B cell (primary cell): ENCODE measurements around the gene SLC22A15. TPM values are rescaled to one million over a fixed set of nuclear protein-coding genes. Genes with fewer than 3 reads are reported as not detected.

Source experiments
- ATAC-seq: fragments of 200-7000 bp; cut with Tn5 transposase; one replicate; pipeline ENCODE4 v1.10.0; 2021; ENCODE audit warnings: low read depth, mild to moderate bottlenecking, moderate number of reproducible peaks, moderate library complexity
- CTCF ChIA-PET: fragments of 350-600 bp; sonication (Branson Sonifier 250); formaldehyde crosslinking; loops from one replicate; lab custom pipeline; 2021; ENCODE audit warnings: antibody characterized with exemption, inconsistent platforms; lab: Charles Lee
- POLR2A ChIA-PET: fragments of 350-600 bp; sonication (Branson Sonifier 250); formaldehyde crosslinking; loops from one replicate; lab custom pipeline; 2021; ENCODE audit warnings: antibody characterized with exemption; lab: Charles Lee
- DNase-seq: peaks from one replicate; pipeline ENCODE4 v3.0.0; 2013
- H2AFZ ChIP-seq: 2 replicates; pipeline ENCODE4 v1.6.1; 2012; ENCODE audit warnings: mild to moderate bottlenecking, low read depth, low read length; ENCODE audit not compliant: insufficient read depth, poor library complexity, severe bottlenecking
- H3K27ac ChIP-seq, 2 donors: 1 replicate in 1 of 2; 2 replicates in 1 of 2; pipeline ENCODE4 v1.5.1; 2012 to 2013; ENCODE audit warnings: low read length in 2 of 2, mild to moderate bottlenecking in 2 of 2, moderate library complexity in 1 of 2
- H3K27me3 ChIP-seq, 4 experiments: fragments of 200-600 bp in 1 of 4; sonication (generic) in 1 of 4; replicated peaks in 1 of 4; 1 replicate in 2 of 4; 2 replicates in 2 of 4; pipeline versions ENCODE4 v1.6.1 to v1.7.0; 2013 to 2016; ENCODE audit warnings: low read length in 3 of 4, mild to moderate bottlenecking in 2 of 4, mixed read lengths in 1 of 4, moderate library complexity in 1 of 4; ENCODE audit not compliant: insufficient read depth in 4 of 4, control insufficient read depth in 3 of 4; ENCODE audit errors: control extremely low read depth in 1 of 4
- H3K36me3 ChIP-seq, 2 experiments: replicated peaks in 1 of 2; 1 replicate in 1 of 2; 2 replicates in 1 of 2; pipeline versions ENCODE4 v1.6.1 to v1.7.1; 2013; ENCODE audit warnings: low read length in 1 of 2; ENCODE audit not compliant: insufficient read depth in 2 of 2, control insufficient read depth in 1 of 2; ENCODE audit errors: control extremely low read depth in 1 of 2, extremely low read depth in 1 of 2
- H3K4me1 ChIP-seq, 2 donors: fragments of 200-600 bp in 1 of 2; sonication (generic) in 1 of 2; 1 replicate in 1 of 2; 2 replicates in 1 of 2; pipeline versions ENCODE4 v1.5.1 to v1.6.1; 2013 to 2017; ENCODE audit warnings: low read length in 2 of 2; ENCODE audit not compliant: control insufficient read depth in 2 of 2, insufficient read depth in 2 of 2
- H3K4me2 ChIP-seq: replicated peaks from 2 replicates; pipeline ENCODE3; 2012; ENCODE audit warnings: mild to moderate bottlenecking, low read depth, low read length; ENCODE audit not compliant: poor library complexity, severe bottlenecking
- H3K4me3 ChIP-seq, 5 experiments: fragments of 200-600 bp in 1 of 5; sonication (generic) in 1 of 5; 1 replicate in 3 of 5; 2 replicates in 2 of 5; pipeline versions ENCODE4 v1.5.1 to v1.7.0; 2011 to 2016; ENCODE audit warnings: low read length in 4 of 5, mild to moderate bottlenecking in 4 of 5, low read depth in 2 of 5, control low read depth in 1 of 5, moderate library complexity in 1 of 5; ENCODE audit not compliant: insufficient read depth in 1 of 5; ENCODE audit errors: control extremely low read depth in 1 of 5, extremely low read depth in 1 of 5
- H3K79me2 ChIP-seq: fragments of 200-600 bp; sonication (generic); one replicate; pipeline ENCODE4 v1.6.0; 2016; ENCODE audit warnings: low read length; ENCODE audit not compliant: control insufficient read depth, insufficient read depth
- H3K9ac ChIP-seq: fragments of 200-600 bp; sonication (generic); 2 replicates; pipeline ENCODE4 v1.6.1; 2017; ENCODE audit warnings: mild to moderate bottlenecking, low read length, moderate library complexity
- H3K9me3 ChIP-seq, 3 donors: one replicate each; pipeline versions ENCODE4 v1.6.1 to v1.7.1; 2013; ENCODE audit warnings: low read length in 2 of 3; ENCODE audit not compliant: control insufficient read depth in 2 of 3, insufficient read depth in 1 of 3; ENCODE audit errors: control extremely low read depth in 1 of 3
- H4K20me1 ChIP-seq: 2 replicates; pipeline ENCODE4 v1.6.0; 2012; ENCODE audit warnings: mild to moderate bottlenecking, low read length; ENCODE audit not compliant: insufficient read depth, control insufficient read depth, poor library complexity, severe bottlenecking
- H3K27ac Mint-ChIP-seq: one replicate; pipeline ENCODE4 v1.8.0; 2021; ENCODE audit warnings: mixed read lengths
- H3K27me3 Mint-ChIP-seq: one replicate; pipeline ENCODE4 v1.8.0; 2021; ENCODE audit warnings: mixed read lengths
- H3K4me1 Mint-ChIP-seq: one replicate; pipeline ENCODE4 v1.8.0; 2021; ENCODE audit warnings: mixed read lengths
- H3K4me3 Mint-ChIP-seq: one replicate; pipeline ENCODE4 v1.8.0; 2021; ENCODE audit warnings: mixed read lengths
- H3K9me3 Mint-ChIP-seq: one replicate; pipeline ENCODE4 v1.8.0; 2022; ENCODE audit warnings: mixed read lengths; ENCODE audit not compliant: insufficient read depth
- CTCF ChIP-seq: fragments of 200-600 bp; IDR thresholded peaks from one replicate; pipeline ENCODE4 v1.8.0; 2022; ENCODE audit warnings: antibody characterized with exemption, mild to moderate bottlenecking
- EZH2 ChIP-seq: IDR thresholded peaks from 2 replicates; pipeline ENCODE4 v1.6.1; 2012; ENCODE audit warnings: borderline replicate concordance, low read depth, mild to moderate bottlenecking, moderate library complexity, low read length; ENCODE audit not compliant: insufficient read depth, poor library complexity, severe bottlenecking
- WGBS: methylation state at CpG from one replicate; pipeline ENCODE4 v1.1.5; 2013; ENCODE audit warnings: missing lambda C conversion rate; ENCODE audit not compliant: insufficient coverage; 5-methylcytosine and 5-hydroxymethylcytosine counted together
- intact Hi-C: fragments of 100-400 bp; cut with micrococcal nuclease; formaldehyde crosslinking; loops from one replicate; pipeline ENCODE4 v1.10.0; 2022
- polyA plus RNA-seq: library from polyadenylated mRNA; depleted of rRNA; stranded (reverse); fragments of >200 nt; gene quantifications from 2 replicates; pipeline ENCODE4 v1.2.3, GENCODE V29; 2012
- total RNA-seq, 2 donors: library from RNA; stranded (reverse); fragments of 120-200 nt in 1 of 2; gene quantifications; 1 replicate in 1 of 2; 2 replicates in 1 of 2; pipeline versions ENCODE4 v1.2.3 to v1.2.4, GENCODE V29; 2013 to 2022

Gene SLC22A15
- total and polyA plus RNA-seq, 2 donors (not counting 1 experiment from before 2014, with no cell fraction given) = 3.9 to 7.5 TPM

- Mint-ChIP-seq H3K9me3 (no peaks in the 10 kb centered on the region), H3K27me3 (peaks cover 4% of the 10 kb centered on the region), H3K4me1 (peaks cover 15% of the 10 kb centered on the region), H3K27ac (no peak overlapping the region), H3K4me3 (no peak overlapping the region)
- Histone ChIP-seq H2AFZ (no peak overlapping the region), H3K4me2 (no peak overlapping the region), H3K4me1 (peaks cover 4 to 12% of the 10 kb centered on the region in 2 donors), H3K27ac (no peak overlapping the region), H3K79me2 (no peaks in the 10 kb centered on the region), H3K9ac (no peak overlapping the region), H3K4me3 (no peak overlapping the region), H3K36me3 (no peaks in the 10 kb centered on the region), H4K20me1 (no peaks in the 10 kb centered on the region), H3K27me3 (peaks cover 0 to 18% (median 3%) of the 10 kb centered on the region in 4 experiments), H3K9me3 (no peaks in the 10 kb centered on the region)
- no peak for DNase-seq
- ChIA-PET CTCF (no interaction called here), POLR2A (no interaction called here)
- WGBS = no CpG with 5 or more reads among the region's 1 CpG
- TF ChIP-seq CTCF = no peak
- TF ChIP-seq EZH2 = no peak
- intact Hi-C loops = no loop called here
- ATAC-seq = no peak
These were observed 3.2 kb upstream of the SLC22A15 start for GRCh38 chr1:115973154-115973553.

- Histone ChIP-seq H3K4me3 (peak overlapping the region; percentile 38 to 69 (median 53)), H4K20me1 (no peaks in the 10 kb centered on the region), H3K27ac (peak overlapping the region; percentile 23 to 46), H3K9ac (peak overlapping the region; percentile 68), H3K36me3 (no peaks in the 10 kb centered on the region), H3K27me3 (peaks cover 0 to 14% (median 3%) of the 10 kb centered on the region in 4 experiments), H2AFZ (peak overlapping the region; percentile 83), H3K4me2 (peak overlapping the region; percentile 84), H3K9me3 (no peaks in the 10 kb centered on the region), H3K4me1 (peaks cover 4 to 12% of the 10 kb centered on the region in 2 donors), H3K79me2 (no peaks in the 10 kb centered on the region)
- peak overlapping the region; percentile 94 for H3K4me3 Mint-ChIP-seq
- H3K27ac Mint-ChIP-seq = peak overlapping the region; percentile 94
- no peak for ATAC-seq
- intact Hi-C loops = no loop called here
- TF ChIP-seq CTCF = no peak
- no peak for TF ChIP-seq EZH2
- H3K9me3 Mint-ChIP-seq = no peaks in the 10 kb centered on the region
- POLR2A ChIA-PET = interaction anchor here (0.7 kb wide), 1 partner anchor 402 kb away, joined by 5 read pairs; no protein-coding TSS in a partner anchor
- no peaks in the 10 kb centered on the region for H3K27me3 Mint-ChIP-seq
- CTCF ChIA-PET = interaction anchor here (0.7 kb wide), 1 partner anchor 169 kb away, joined by 3 read pairs; no protein-coding TSS in a partner anchor
- H3K4me1 Mint-ChIP-seq = peaks cover 15% of the 10 kb centered on the region
- no peak for DNase-seq
- WGBS = 0% methylated on average over 5 of the region's 11 CpGs
These were observed 698 bp upstream of the SLC22A15 start for GRCh38 chr1:115975569-115976061.
